GM12892 (cell line): Measurements from ENCODE around the gene RAP2C.

Experiments
- POLR2A ChIP-seq: IDR thresholded peaks from 2 replicates; pipeline ENCODE4 v1.6.1; 2011; ENCODE audit warnings: low read depth, low read length, control low read depth
- POLR2AphosphoS5 ChIP-seq: IDR thresholded peaks from 2 replicates; pipeline ENCODE4 v1.6.1; 2011; ENCODE audit warnings: low read depth, low read length, control low read depth
- TAF1 ChIP-seq: IDR thresholded peaks from 2 replicates; pipeline ENCODE4 v1.6.1; 2011; ENCODE audit warnings: low read depth, mild to moderate bottlenecking, control low read depth, low read length, borderline replicate concordance

- no peak for TF ChIP-seq POLR2AphosphoS5
- TF ChIP-seq POLR2A, result no peak
- TF ChIP-seq TAF1, result no peak
Observed at GRCh38 chrX:132231587-132231986, 12.3 kb upstream of the RAP2C start.
